ENCODE data around the gene VAPA. TPM values are rescaled to one million over a fixed set of nuclear protein-coding genes. Genes with fewer than 3 reads are reported as not detected.

The VAPA gene
- total RNA-seq, 1 donor from 2014 or later: 169 TPM

- no peak overlapping the region for H3K4me3 ChIP-seq (ENCODE audit: low read depth, low read length)
- no peak for DNase-seq (ENCODE audit: low read depth)
- no peak for TF ChIP-seq CTCF (conservative IDR thresholded peaks at IDR 0.05; ENCODE audit: low read depth, low read length)
These were observed 13.7 kb downstream of the VAPA start for GRCh38 chr18:9927392-9928063.

GRCh38 chr18:9928646-9929259 is 14.9 kb downstream of the VAPA start:
- H3K4me3 ChIP-seq (ENCODE audit: low read depth, low read length): no peak overlapping the region
- DNase-seq (ENCODE audit: low read depth): no peak
- no peak for TF ChIP-seq CTCF (conservative IDR thresholded peaks at IDR 0.05; ENCODE audit: low read depth, low read length)

- no peak for TF ChIP-seq CTCF (conservative IDR thresholded peaks at IDR 0.05; ENCODE audit: low read depth, low read length)
These were observed 16.6 kb downstream of the VAPA start for GRCh38 chr18:9930299-9930884.

GRCh38 chr18:9931146-9931545 is 17.3 kb downstream of the VAPA start:
- no peak overlapping the region for H3K4me3 ChIP-seq (ENCODE audit: low read depth, low read length)
- TF ChIP-seq CTCF (conservative IDR thresholded peaks at IDR 0.05; ENCODE audit: low read depth, low read length): no peak
- DNase-seq (ENCODE audit: low read depth): no peak

More at GRCh38 chr18:9930299-9930884, 16.6 kb downstream of the VAPA start:
- no peak overlapping the region for H3K4me3 ChIP-seq (ENCODE audit: low read depth, low read length)
- no peak for DNase-seq (ENCODE audit: low read depth)

GRCh38 chr18:9931678-9932077 is 17.9 kb downstream of the VAPA start:
- DNase-seq (ENCODE audit: low read depth): no peak
- TF ChIP-seq CTCF (conservative IDR thresholded peaks at IDR 0.05; ENCODE audit: low read depth, low read length): no peak
- no peak overlapping the region for H3K4me3 ChIP-seq (ENCODE audit: low read depth, low read length)

- H3K4me3 ChIP-seq (ENCODE audit: low read depth, low read length): no peak overlapping the region
- no peak for DNase-seq (ENCODE audit: low read depth)
- no peak for TF ChIP-seq CTCF (conservative IDR thresholded peaks at IDR 0.05; ENCODE audit: low read depth, low read length)
These were observed 20.0 kb downstream of the VAPA start for GRCh38 chr18:9933865-9934264.

All from epithelial cell of proximal tubule (primary cell).